ENCODE results near the gene ADCY10. TPM values are rescaled to one million over a fixed set of nuclear protein-coding genes. Genes with fewer than 3 reads are reported as not detected.
"Not testable (repeated sequence)": the region's sequence is repeated elsewhere in the genome, so short reads cannot be mapped to it uniquely, and the experiment has no call there.

Gene ADCY10
- total RNA-seq, 2 experiments from 2014 or later, result 0.15 TPM; not detected in 1

DNA sequence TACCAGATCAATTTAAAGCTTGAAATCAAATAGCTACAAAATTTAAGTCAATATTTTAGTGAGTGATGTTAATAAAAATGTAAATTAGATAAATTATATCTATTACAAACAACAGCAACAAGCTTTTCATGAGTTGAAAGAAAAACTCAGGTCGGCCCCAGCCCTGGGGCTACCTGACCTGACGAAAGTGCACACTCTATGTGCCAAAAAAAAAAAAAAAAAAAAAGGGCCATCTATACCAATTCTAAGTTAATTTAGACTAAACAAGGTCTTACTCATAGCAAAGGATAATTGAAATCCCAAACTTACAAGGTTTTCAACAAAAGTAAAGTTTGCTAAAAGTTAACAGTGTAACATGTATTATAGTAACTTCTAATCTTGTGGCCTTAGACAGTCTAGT is 47.6 kb downstream of the ADCY10 start:
- H3K4me1 ChIP-seq (ENCODE audit: insufficient read depth, low read length, poor library complexity, severe bottlenecking); H4K20me1 ChIP-seq (ENCODE audit: insufficient read depth, low read length); H3K4me3 ChIP-seq (ENCODE audit: low read depth, low read length, poor library complexity, severe bottlenecking); DNase-seq (ENCODE audit: low spot score); H2AFZ ChIP-seq (ENCODE audit: low read length); H3K9me2 ChIP-seq (ENCODE audit: insufficient read depth, low read length); H3K36me3 ChIP-seq (ENCODE audit: insufficient read depth, low read length); BruUV-seq (replicated peaks); H3K4me2 ChIP-seq (ENCODE audit: low read length); H3K27ac ChIP-seq (ENCODE audit: low read depth, low read length, poor library complexity, severe bottlenecking); H3K79me2 ChIP-seq (ENCODE audit: insufficient read depth, low read depth, low read length); intact Hi-C loops (cut with micrococcal nuclease; ENCODE audit: unreplicated experiment); CTCF ChIA-PET (ENCODE audit: unreplicated experiment); H3K9me3 ChIP-seq (ENCODE audit: low read length): not testable (repeated sequence)
- POLR2A ChIA-PET, result interaction anchor here (0.5 kb wide), 1 partner anchor 62 kb away, joined by 3 read pairs; no protein-coding TSS in a partner anchor

DNA sequence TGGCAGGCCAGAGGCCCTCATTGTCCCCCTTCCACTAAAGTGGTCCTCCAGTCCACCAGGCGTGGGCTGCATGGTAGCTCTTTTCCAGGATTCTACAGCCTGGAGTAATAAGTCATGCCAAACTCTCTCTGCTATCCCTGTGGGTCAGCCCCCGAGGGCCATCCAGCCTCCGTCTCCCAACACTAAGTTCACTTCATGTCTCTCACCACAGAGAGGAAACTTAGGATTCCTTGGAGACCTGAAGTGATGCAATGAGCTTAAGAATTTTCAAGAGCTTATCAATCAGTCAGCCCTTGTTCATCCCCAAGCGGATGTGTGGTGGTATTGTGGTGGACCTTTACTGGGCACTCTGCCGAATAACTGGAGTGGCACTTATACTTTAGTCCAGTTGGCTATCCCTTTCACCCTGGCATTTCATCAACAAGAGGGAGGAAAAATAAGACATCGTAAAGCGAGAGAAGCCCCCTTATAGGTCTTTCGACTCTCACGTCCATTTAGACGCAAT is 48.1 kb downstream of the ADCY10 start:
- H3K27ac ChIP-seq (ENCODE audit: low read depth, low read length, poor library complexity, severe bottlenecking); intact Hi-C loops (cut with micrococcal nuclease; ENCODE audit: unreplicated experiment); H3K4me1 ChIP-seq (ENCODE audit: insufficient read depth, low read length, poor library complexity, severe bottlenecking); H3K4me2 ChIP-seq (ENCODE audit: low read length); H2AFZ ChIP-seq (ENCODE audit: low read length); CTCF ChIA-PET (ENCODE audit: unreplicated experiment); H3K9me3 ChIP-seq (ENCODE audit: low read length); H3K4me3 ChIP-seq (ENCODE audit: low read depth, low read length, poor library complexity, severe bottlenecking); BruUV-seq (replicated peaks); H4K20me1 ChIP-seq (ENCODE audit: insufficient read depth, low read length); H3K9me2 ChIP-seq (ENCODE audit: insufficient read depth, low read length); DNase-seq (ENCODE audit: low spot score); H3K36me3 ChIP-seq (ENCODE audit: insufficient read depth, low read length); H3K79me2 ChIP-seq (ENCODE audit: insufficient read depth, low read depth, low read length): not testable (repeated sequence)
- POLR2A ChIA-PET, result interaction anchor here (0.5 kb wide), 1 partner anchor 62 kb away, joined by 3 read pairs; no protein-coding TSS in a partner anchor

DNA sequence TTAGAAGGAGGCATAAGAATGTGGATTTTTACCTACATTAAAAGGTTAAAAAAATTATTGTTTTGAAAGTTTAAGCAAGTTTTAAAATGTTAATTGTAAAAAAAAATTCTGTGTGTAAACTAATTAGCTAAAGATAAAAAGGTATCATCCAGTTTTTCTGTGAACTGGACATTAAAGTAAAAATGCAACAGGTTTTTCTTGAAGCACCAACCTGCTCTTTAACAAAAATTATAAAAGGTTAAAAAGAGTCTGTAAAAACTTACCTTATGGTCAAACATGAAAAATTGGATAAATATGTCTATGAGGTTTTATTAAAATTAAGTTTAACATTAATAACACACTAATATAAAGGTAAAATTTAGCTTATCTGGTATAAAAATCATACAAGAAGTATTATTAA is 48.7 kb downstream of the ADCY10 start:
- CTCF ChIA-PET (ENCODE audit: unreplicated experiment), result interaction anchor here (0.7 kb wide), 1 partner anchor 16 kb away, joined by 5 read pairs; no protein-coding TSS in a partner anchor
- intact Hi-C loops (cut with micrococcal nuclease; ENCODE audit: unreplicated experiment), result not testable (repeated sequence)

DNA sequence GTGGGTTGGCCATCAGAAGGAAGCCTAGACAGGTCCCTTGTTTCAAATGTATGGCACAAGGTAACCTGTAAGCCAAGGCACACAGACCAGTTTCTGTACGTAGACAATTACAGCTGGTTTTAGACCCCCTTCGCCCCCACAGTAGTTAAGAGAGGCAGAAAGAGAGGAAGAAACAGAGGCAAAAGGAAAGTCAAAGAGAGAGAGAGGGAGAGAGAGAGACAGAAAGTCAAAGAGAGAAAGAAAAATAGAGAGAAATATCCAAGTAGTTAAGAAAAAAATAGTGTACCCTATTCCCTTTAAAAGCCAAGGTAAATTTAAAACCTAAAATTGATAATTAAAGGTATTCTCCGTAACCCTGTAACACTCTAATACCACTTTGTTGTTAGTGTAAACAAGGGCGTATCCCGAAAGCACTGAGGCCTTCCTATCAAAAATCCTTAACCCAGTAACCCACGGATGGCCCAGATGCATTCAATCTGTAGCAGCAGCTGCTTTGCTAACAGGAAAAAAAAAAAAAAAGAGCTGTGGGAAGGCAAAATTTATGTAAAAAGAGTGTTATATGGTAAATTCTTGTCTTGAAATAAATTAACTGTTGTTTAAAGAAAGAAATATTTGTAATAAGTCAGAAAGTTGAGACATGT is 49.4 kb downstream of the ADCY10 start:
- Histone ChIP-seq H3K9me2 (ENCODE audit: insufficient read depth, low read length) (no peaks in the 10 kb centered on the region), H3K4me3 (ENCODE audit: low read depth, low read length, poor library complexity, severe bottlenecking) (no peak overlapping the region), H3K9me3 (ENCODE audit: low read length) (no peaks in the 10 kb centered on the region), H3K27ac (ENCODE audit: low read depth, low read length, poor library complexity, severe bottlenecking) (no peak overlapping the region), H3K4me2 (ENCODE audit: low read length) (no peak overlapping the region), H3K79me2 (ENCODE audit: insufficient read depth, low read depth, low read length) (no peaks in the 10 kb centered on the region), H2AFZ (ENCODE audit: low read length) (no peak overlapping the region), H4K20me1 (ENCODE audit: insufficient read depth, low read length) (no peaks in the 10 kb centered on the region), H3K36me3 (ENCODE audit: insufficient read depth, low read length) (no peaks in the 10 kb centered on the region), H3K4me1 (ENCODE audit: insufficient read depth, low read length, poor library complexity, severe bottlenecking) (no peaks in the 10 kb centered on the region)
- CTCF ChIA-PET (ENCODE audit: unreplicated experiment), result interaction anchor here (0.7 kb wide), 1 partner anchor 17 kb away, joined by 5 read pairs; no protein-coding TSS in a partner anchor
- no TSS peak for BruUV-seq (replicated peaks)
- no peak for DNase-seq (ENCODE audit: low spot score)
- intact Hi-C loops (cut with micrococcal nuclease; ENCODE audit: unreplicated experiment), result no loop called here
- POLR2A ChIA-PET, result interaction anchor here (0.7 kb wide), 1 partner anchor 166 kb away, joined by 3 read pairs; no protein-coding TSS in a partner anchor
- TF ChIP-seq, protein P1, sequence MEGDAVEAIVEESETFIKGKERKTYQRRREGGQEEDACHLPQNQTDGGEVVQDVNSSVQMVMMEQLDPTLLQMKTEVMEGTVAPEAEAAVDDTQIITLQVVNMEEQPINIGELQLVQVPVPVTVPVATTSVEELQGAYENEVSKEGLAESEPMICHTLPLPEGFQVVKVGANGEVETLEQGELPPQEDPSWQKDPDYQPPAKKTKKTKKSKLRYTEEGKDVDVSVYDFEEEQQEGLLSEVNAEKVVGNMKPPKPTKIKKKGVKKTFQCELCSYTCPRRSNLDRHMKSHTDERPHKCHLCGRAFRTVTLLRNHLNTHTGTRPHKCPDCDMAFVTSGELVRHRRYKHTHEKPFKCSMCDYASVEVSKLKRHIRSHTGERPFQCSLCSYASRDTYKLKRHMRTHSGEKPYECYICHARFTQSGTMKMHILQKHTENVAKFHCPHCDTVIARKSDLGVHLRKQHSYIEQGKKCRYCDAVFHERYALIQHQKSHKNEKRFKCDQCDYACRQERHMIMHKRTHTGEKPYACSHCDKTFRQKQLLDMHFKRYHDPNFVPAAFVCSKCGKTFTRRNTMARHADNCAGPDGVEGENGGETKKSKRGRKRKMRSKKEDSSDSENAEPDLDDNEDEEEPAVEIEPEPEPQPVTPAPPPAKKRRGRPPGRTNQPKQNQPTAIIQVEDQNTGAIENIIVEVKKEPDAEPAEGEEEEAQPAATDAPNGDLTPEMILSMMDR (conservative IDR thresholded peaks at IDR 0.05; ENCODE audit: low read length), result no peak
- TF ChIP-seq EZH2phosphoT487 (IDR thresholded peaks at IDR 0.05; ENCODE audit: borderline replicate concordance, low read depth, low read length), result no peak

More for the DNA sequence above, 48.7 kb downstream of the ADCY10 start:
- not testable (repeated sequence) for H4K20me1 ChIP-seq (ENCODE audit: insufficient read depth, low read length); DNase-seq (ENCODE audit: low spot score); H3K9me3 ChIP-seq (ENCODE audit: low read length); H3K27ac ChIP-seq (ENCODE audit: low read depth, low read length, poor library complexity, severe bottlenecking); H3K4me1 ChIP-seq (ENCODE audit: insufficient read depth, low read length, poor library complexity, severe bottlenecking); H3K4me2 ChIP-seq (ENCODE audit: low read length); BruUV-seq (replicated peaks); H2AFZ ChIP-seq (ENCODE audit: low read length); H3K9me2 ChIP-seq (ENCODE audit: insufficient read depth, low read length); H3K36me3 ChIP-seq (ENCODE audit: insufficient read depth, low read length); H3K4me3 ChIP-seq (ENCODE audit: low read depth, low read length, poor library complexity, severe bottlenecking); H3K79me2 ChIP-seq (ENCODE audit: insufficient read depth, low read depth, low read length)
- POLR2A ChIA-PET, result interaction anchor here (0.7 kb wide), 1 partner anchor 165 kb away, joined by 3 read pairs; no protein-coding TSS in a partner anchor
